Sigmoid colon (tissue), 4 donors: Measurements from ENCODE around the gene SCG2.

Experiments used
- CTCF ChIP-seq, 4 experiments: fragments of 450-650 bp in 3 of 4; fragments of 200-600 bp in 1 of 4; IDR thresholded peaks; one replicate each; pipeline ENCODE4 v1.5.1; 2016 to 2019; ENCODE audit warnings: antibody characterized with exemption in 4 of 4, mild to moderate bottlenecking in 3 of 4, moderate library complexity in 2 of 4
- EP300 ChIP-seq, 4 donors: sonication (generic); formaldehyde crosslinking; IDR thresholded peaks; one replicate each; pipeline ENCODE4 v1.6.1; 2017; ENCODE audit warnings: antibody characterized with exemption in 4 of 4
- POLR2A ChIP-seq, 2 donors: fragments of 450-650 bp; IDR thresholded peaks; one replicate each; pipeline ENCODE4 v1.6.1; 2016; ENCODE audit warnings: antibody characterized with exemption in 2 of 2, mild to moderate bottlenecking in 2 of 2, moderate library complexity in 2 of 2
- POLR2AphosphoS5 ChIP-seq, 4 donors: sonication (generic); formaldehyde crosslinking; IDR thresholded peaks; one replicate each; pipeline ENCODE4 v1.6.1; 2017; ENCODE audit warnings: antibody characterized with exemption in 4 of 4

GRCh38 chr2:223570784-223571183 lies 31.4 kb downstream of the SCG2 start:
- TF ChIP-seq CTCF (IDR thresholded peaks at IDR 0.05) (no peak), EP300 (IDR thresholded peaks at IDR 0.05) (no peak), POLR2AphosphoS5 (IDR thresholded peaks at IDR 0.05) (no peak), POLR2A (IDR thresholded peaks at IDR 0.05) (no peak)
